ENCODE measurements around the gene ADAMTS6. TPM values are rescaled to one million over a fixed set of nuclear protein-coding genes. Genes with fewer than 3 reads are reported as not detected.

ADAMTS6 gene
- total and polyA plus RNA-seq, 2 experiments from 2014 or later: 0.78 to 2.0 TPM

GRCh38 chr5:65213921-65214525 lies 267.7 kb downstream of the ADAMTS6 start:
- peak; percentile 95 for ATAC-seq
- H3F3A ChIP-seq (replicated peaks; ENCODE audit: low read depth): no peaks in the 10 kb centered on the region
- no peak overlapping the region for H2AFZ ChIP-seq
- H3K4me3 Mint-ChIP-seq: no peak overlapping the region
- TF ChIP-seq ZNF114 (CRISPR knock-in tag; IDR thresholded peaks at IDR 0.05): no peak
- TF ChIP-seq CTCF (conservative IDR thresholded peaks at IDR 0.05; ENCODE audit: low read depth in 2 of 2): peak; percentile 69 to 75
- 0 out of 2 replicates have a peak, but pooled peaks have one; percentile 32 for TF ChIP-seq ZNF462 (CRISPR knock-in tag; IDR thresholded peaks at IDR 0.05)
- DNase-seq (ENCODE audit: low spot score): peak; percentile 80
- H3K36me3 ChIP-seq (ENCODE audit: insufficient read depth): no peaks in the 10 kb centered on the region
- H3K79me2 ChIP-seq (replicated peaks; ENCODE audit: insufficient read depth): no peaks in the 10 kb centered on the region
- 0 out of 2 replicates have a peak, but pooled peaks cover 9% of the 10 kb centered on the region for H3K9me2 ChIP-seq (ENCODE audit: insufficient read depth)
- no peaks in the 10 kb centered on the region for H4K20me1 ChIP-seq (replicated peaks; ENCODE audit: insufficient read depth)
- H3K27ac ChIP-seq (ENCODE audit: low read depth): no peak overlapping the region
- H3K36me3 Mint-ChIP-seq (ENCODE audit: low read depth): peaks cover 7% of the 10 kb centered on the region; the same call in 2 of the 3 replicates
- H3K27me3 ChIP-seq (ENCODE audit: insufficient read depth): no peaks in the 10 kb centered on the region
- no peaks in the 10 kb centered on the region for H3K27me3 Mint-ChIP-seq (ENCODE audit: insufficient read depth, low read depth, poor library complexity)
- H3K9me3 Mint-ChIP-seq: 0 out of 3 replicates have a peak, but pooled peaks cover 3% of the 10 kb centered on the region
- H3K4me1 Mint-ChIP-seq: peaks cover 28% of the 10 kb centered on the region
- H3K4me1 ChIP-seq (ENCODE audit: insufficient read depth): peaks cover 17% of the 10 kb centered on the region
- H3K27ac Mint-ChIP-seq: no peak overlapping the region
- no peak overlapping the region for H3K4me3 ChIP-seq
- no peak overlapping the region for H3K4me2 ChIP-seq

Measured in GM23338 (cell line).